Activated T-cell treated with anti-CD3 and anti-CD28 coated beads, Interleukin-2, amount 50 U/mL, for 24 hours (primary cell): ENCODE results near the gene EIF4B.

Source experiments
- DNase-seq: peaks from one replicate; pipeline ENCODE4 v3.0.0-alpha.2; 2020
- H3K27ac Mint-ChIP-seq: 2 replicates; pipeline ENCODE4 v1.8.0; 2020; ENCODE audit warnings: mild to moderate bottlenecking, mixed read lengths
- H3K27me3 Mint-ChIP-seq: 2 replicates; pipeline ENCODE4 v1.8.0; 2020; ENCODE audit warnings: mixed read lengths
- H3K36me3 Mint-ChIP-seq: 2 replicates; pipeline ENCODE4 v1.8.0; 2020; ENCODE audit warnings: low read depth, mixed read lengths
- H3K4me1 Mint-ChIP-seq: 2 replicates; pipeline ENCODE4 v1.8.0; 2020; ENCODE audit warnings: low read depth, mixed read lengths
- H3K4me3 Mint-ChIP-seq: 2 replicates; pipeline ENCODE4 v1.8.0; 2020; ENCODE audit warnings: mild to moderate bottlenecking, moderate library complexity, mixed read lengths
- H3K9me3 Mint-ChIP-seq: 2 replicates; pipeline ENCODE4 v1.8.0; 2020; ENCODE audit warnings: mixed read lengths

The EIF4B gene

DNA sequence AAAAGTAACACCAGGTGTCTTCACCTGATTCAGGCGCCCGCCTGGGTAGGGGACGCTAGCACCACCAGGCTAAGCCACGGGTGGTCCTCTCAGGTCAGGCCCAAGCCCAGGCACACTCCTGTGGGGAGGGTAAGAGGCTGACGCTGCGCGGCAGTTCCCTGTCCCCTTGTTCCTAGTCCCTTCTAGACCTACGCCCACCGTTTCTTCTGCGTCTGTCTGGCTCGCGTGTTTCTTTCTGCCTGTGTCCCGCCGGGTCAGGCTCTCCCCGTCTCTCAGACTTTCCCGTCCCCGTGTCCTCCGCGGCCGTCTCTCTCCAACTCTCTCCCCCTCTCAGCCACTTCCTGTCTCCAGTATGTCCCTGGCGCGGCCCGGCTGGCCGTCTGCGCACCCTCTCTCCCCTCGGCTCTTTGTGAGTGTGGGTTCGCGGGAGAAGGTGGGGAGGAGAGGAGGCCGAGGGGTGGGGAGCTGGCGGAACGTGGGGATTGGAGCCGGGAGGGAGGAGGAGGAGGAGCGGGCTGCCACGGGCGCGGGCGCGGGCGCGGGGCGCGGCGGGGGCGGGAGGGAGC is 40.5 kb downstream of the EIF4B start:
- Mint-ChIP-seq H3K9me3 (no peaks in the 10 kb centered on the region), H3K4me3 (peak overlapping the region; percentile 84), H3K27me3 (peaks cover 4% of the 10 kb centered on the region), H3K36me3 (peaks cover 13% of the 10 kb centered on the region), H3K4me1 (peaks cover 33% of the 10 kb centered on the region), H3K27ac (peak overlapping the region; percentile 80)
- peak; percentile 76 for DNase-seq

GRCh38 chr12:53047221-53048032 is 41.2 kb downstream of the EIF4B start:
- H3K4me1 Mint-ChIP-seq = peaks cover 33% of the 10 kb centered on the region
- peak overlapping the region; percentile 25 for H3K4me3 Mint-ChIP-seq
- peak; percentile 85 for DNase-seq
- H3K36me3 Mint-ChIP-seq = peaks cover 6% of the 10 kb centered on the region
- H3K27me3 Mint-ChIP-seq = peaks cover 4% of the 10 kb centered on the region
- H3K27ac Mint-ChIP-seq = no peak overlapping the region
- no peaks in the 10 kb centered on the region for H3K9me3 Mint-ChIP-seq

DNA sequence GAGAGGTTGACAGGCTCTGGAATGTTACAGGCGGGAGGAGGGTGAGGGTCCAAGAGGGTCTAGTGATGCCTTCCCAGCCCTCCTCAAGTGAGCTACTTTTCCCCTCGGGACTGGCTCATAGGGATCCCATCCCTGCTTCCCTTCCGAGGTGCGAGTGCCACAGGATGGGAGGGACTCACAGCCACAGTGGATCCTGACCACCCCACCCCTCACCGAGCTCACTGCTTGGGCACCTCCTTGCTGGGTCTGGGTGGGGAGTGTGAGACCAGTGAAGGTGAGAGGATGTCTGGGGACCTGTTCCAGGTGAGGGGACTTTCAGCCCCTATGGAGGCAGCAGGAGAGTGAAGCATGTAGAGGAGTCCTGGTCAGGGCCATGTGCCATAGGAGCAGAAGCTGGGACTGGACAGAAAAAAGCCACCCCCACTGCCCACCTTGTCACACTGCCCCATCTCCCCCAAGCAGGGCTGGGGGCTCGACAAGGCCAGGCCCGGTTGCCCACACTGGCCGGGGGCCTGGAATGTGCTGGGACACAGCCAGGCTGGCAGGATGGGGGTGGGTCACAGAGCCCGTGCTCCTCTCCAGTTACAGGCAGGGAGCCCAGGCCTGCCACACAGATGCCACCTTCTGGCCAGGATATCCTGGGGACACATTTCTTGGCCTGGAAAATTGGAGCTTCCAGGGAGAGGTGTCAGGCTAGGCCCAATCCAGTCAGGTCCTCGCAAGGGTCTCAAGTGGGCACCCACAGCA is 42.0 kb downstream of the EIF4B start:
- H3K27ac Mint-ChIP-seq = peak overlapping the region; percentile 71
- peak; percentile 44 for DNase-seq

DNA sequence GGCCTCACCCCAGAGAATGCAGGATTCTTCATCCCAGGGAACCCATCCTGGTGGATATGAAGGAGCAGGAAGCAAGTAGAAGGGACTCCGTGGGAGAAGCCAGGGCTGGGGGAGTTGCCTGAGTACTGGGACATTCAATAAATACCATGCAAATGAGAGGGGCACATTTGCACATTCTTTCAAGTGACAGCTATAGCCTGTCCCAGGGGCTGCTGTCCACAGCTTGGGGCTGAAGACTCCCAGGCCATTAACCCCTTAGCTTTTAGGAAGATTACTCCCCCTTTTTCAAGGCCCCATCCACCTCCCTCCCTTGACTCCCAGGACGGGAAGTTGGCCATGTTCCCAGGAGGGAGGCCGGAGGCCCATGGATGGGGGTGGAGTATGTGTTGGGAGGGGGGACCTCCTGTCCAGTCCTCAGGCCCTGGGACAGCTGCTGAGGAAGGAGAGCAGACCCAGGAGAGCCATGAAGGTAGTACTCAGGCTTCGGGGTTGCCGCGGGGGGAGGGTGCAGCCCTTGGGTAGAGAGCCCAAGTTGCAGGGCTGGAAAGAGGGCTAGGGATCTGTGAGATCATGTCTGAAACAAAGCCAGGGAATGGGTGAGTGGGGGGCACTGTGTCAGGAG is 42.6 kb downstream of the EIF4B start:
- no peak for DNase-seq
- Mint-ChIP-seq H3K27me3 (peaks cover 4% of the 10 kb centered on the region), H3K27ac (peak overlapping the region; percentile 53), H3K9me3 (no peaks in the 10 kb centered on the region), H3K4me3 (no peak overlapping the region), H3K4me1 (peaks cover 38% of the 10 kb centered on the region), H3K36me3 (no peaks in the 10 kb centered on the region)

More for the DNA sequence above, 42.0 kb downstream of the EIF4B start:
- Mint-ChIP-seq H3K9me3 (no peaks in the 10 kb centered on the region), H3K27me3 (peaks cover 4% of the 10 kb centered on the region), H3K4me3 (peak overlapping the region; percentile 25), H3K4me1 (peaks cover 33% of the 10 kb centered on the region), H3K36me3 (no peaks in the 10 kb centered on the region)

- Mint-ChIP-seq H3K36me3 (peaks cover 3% of the 10 kb centered on the region), H3K27ac (peak within 1 kb of the TSS; percentile 53), H3K4me1 (peaks cover 42% of the 10 kb centered on the region), H3K4me3 (no peak within 1 kb of the TSS), H3K27me3 (peaks cover 4% of the 10 kb centered on the region), H3K9me3 (no peaks in the 10 kb centered on the region)
- peak; percentile 33 for DNase-seq
Measured at GRCh38 chr12:53049571-53050318, 43.5 kb downstream of the EIF4B start, which contains the start of gene TNS2. TSS of gene TNS2 (plus strand) at chr12:53050065. CDS start at chr12:53050186, 121 bp downstream.

DNA sequence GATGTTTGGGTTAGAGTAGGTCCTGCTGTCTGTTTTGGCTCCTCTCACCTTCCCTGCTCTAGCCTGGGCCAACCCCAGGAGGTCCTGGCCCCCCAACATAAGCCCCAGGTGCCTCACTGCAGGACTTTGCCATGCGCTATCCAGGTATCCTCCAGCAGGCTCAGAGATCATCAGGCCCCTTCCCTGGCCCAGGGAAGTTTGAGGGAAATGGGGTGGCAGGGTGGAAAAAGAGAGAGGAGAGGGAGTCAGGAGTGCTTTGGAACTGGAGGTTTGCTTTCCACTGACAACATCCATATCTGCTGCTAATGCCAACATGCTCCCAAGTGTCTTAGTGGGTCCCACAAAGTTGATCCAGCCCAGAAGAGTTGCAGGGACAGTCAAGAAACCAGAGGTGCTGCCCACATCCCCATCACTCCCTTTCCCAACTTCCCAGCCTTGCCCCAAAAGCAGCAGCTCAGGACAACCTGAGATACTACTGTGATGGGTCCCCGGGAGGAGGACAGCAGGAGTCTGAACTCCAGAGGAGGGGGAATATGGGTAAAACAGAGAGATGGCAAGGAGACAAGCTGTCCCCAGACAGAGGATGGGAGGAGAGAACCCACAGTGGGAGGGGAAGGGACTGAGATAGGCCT is 44.3 kb downstream of the EIF4B start:
- Mint-ChIP-seq H3K36me3 (peaks cover 3% of the 10 kb centered on the region), H3K4me3 (no peak overlapping the region), H3K27ac (peak overlapping the region; percentile 16), H3K9me3 (no peaks in the 10 kb centered on the region), H3K4me1 (peaks cover 40% of the 10 kb centered on the region), H3K27me3 (peaks cover 4% of the 10 kb centered on the region)
- DNase-seq = no peak

DNA sequence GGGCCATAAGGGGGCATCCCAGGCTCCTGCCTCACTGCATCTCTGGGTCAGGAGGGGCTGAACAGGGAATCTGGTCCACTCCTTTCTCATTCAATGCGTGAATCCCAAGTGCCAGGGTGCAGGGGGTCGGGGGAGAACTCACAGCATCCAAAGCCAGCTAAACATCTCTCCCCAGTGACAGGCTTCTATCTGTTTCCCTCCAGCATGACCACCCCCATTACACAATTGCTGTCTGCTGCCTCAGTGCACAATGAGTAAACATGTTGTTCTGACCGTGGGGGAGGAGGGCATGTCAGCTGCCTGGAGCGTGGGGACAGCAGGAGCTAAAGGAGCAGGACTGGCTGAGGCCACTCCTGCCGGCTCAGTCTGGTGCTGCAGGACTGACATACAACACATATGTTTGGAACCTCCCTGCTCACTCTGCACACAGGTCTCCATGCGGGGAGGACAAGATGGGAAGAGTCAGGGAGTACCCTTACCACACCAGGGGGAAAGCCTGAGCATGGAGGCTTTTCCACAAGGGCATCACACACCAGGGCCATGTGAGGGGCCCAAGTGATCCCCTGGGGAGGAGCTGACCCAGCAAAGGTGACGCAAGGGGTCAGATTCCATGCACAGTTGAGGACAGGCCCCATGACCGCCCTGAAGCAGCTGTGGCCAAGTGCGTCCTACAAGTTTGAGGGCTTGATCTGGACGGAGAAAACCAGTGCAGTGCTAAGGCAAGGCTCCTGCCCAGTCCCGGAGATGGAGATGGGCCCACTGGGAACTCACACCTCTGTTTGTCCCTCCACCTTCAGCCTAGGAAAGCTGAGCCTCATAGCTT is 45.0 kb downstream of the EIF4B start:
- H3K4me3 Mint-ChIP-seq = no peak overlapping the region
- peak overlapping the region; percentile 60 for H3K27ac Mint-ChIP-seq
- DNase-seq = no peak
- H3K36me3 Mint-ChIP-seq = peaks cover 3% of the 10 kb centered on the region
- H3K27me3 Mint-ChIP-seq = no peaks in the 10 kb centered on the region
- H3K9me3 Mint-ChIP-seq = no peaks in the 10 kb centered on the region
- peaks cover 33% of the 10 kb centered on the region for H3K4me1 Mint-ChIP-seq

DNA sequence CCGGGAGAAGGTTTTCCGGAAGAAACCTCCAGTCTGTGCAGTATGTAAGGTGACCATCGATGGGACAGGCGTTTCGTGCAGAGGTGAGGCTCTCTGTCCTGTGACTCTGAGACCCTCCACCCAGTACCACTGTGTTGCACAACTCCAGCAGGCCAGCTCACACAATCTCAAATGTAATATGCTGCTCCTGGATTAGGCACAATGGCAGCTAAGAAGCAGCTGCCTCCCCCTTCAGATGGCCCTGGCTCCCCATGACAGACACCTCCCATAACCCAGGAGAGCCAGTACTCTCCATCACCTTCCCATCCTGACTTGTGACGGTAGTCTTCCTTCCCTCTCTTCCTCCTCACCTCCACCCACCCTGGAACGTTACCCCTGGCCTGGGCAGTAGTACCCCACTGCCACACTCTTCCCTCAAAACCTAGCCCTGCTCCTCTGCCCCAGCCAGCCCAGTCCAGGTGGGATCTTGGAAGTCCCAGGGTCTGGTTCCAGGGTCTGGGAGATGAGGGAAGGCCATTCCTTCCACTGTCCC is 45.7 kb downstream of the EIF4B start:
- no peaks in the 10 kb centered on the region for H3K9me3 Mint-ChIP-seq
- peaks cover 3% of the 10 kb centered on the region for H3K36me3 Mint-ChIP-seq
- H3K4me3 Mint-ChIP-seq = peak overlapping the region; percentile 18
- H3K27me3 Mint-ChIP-seq = no peaks in the 10 kb centered on the region
- H3K4me1 Mint-ChIP-seq = peaks cover 26% of the 10 kb centered on the region
- no peak for DNase-seq
- peak overlapping the region; percentile 69 for H3K27ac Mint-ChIP-seq

DNA sequence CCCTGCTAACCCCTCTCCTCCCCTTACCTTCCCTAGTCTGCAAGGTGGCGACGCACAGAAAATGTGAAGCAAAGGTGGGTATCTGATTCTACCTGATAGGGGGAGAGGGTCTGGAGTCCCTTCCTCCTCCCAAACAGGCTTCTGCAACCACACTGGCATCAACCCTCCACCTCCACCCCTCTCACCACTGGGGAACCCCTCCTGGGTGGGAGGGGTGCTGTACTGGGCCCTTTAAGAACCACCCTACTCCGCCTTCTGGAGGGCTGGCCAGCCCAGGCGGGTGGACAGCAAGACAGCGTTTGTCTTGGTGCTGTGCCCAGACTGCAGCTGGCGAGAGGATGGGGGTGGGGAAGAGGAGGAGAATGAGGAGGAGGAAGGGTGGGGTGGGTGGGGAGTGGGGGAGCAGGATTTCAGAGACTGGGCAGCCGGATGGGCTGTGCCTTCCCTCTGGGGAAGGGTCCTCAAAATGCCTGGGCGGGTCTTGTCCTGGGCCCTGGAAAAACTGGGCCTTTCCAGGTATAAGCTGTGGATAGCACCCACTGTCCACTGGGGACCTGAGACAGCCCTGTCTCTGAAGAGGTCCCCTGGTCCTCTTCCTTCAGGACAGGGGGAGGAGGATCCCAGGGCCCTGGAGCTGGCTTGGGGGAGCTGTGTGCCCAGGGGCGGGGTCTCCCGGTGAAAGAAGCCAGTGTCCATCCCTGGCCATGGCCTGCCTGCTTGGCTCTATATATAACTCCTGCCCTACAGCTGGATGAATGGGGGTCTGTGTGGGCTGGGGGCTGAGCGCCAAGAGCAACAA is 46.4 kb downstream of the EIF4B start:
- DNase-seq = no peak
- H3K27ac Mint-ChIP-seq = peak overlapping the region; percentile 69
- H3K9me3 Mint-ChIP-seq = no peaks in the 10 kb centered on the region
- H3K36me3 Mint-ChIP-seq = peaks cover 3% of the 10 kb centered on the region
- H3K4me3 Mint-ChIP-seq = peak overlapping the region; percentile 18
- H3K4me1 Mint-ChIP-seq = peaks cover 26% of the 10 kb centered on the region
- H3K27me3 Mint-ChIP-seq = no peaks in the 10 kb centered on the region

DNA sequence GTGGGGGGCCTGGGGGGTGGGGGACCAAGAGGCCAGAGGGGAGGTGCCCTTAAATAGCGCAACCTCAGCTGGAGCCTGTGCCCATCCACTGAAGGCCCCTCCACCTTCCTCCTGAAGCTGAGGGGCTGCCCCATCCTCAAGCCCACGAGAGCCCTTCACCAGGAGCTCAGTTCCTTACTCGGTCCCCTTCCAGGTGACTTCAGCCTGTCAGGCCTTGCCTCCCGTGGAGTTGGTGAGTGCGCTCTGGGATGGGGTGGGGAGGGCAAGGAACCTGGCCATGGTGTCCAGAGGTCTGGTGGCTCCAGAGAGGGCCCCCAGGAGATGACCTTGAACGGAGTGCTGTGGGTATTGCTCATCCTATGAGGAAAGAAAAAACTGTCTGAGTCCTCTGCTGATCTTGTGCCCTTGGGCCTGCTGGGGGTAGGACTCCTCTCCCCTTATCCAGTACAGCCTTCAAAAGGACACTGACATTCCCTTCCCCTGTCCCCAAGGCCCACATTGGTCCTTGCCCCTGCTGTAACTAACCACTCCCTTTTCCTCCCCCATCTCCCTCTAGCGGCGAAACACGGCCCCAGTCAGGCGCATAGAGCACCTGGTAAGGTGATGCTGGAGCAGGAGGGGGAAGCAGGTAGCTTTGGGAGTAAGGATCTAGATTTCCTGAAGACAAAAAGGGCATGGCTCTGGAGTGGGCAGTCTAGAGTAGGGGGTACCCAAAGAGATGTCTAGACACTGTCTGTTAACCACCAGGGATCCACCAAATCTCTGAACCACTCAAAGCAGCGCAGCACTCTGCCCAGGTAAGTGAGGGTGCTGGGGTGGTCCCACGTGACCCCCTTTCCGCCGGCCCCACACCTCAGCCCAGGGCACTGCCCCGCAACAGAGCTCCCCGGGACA is 47.2 kb downstream of the EIF4B start:
- H3K9me3 Mint-ChIP-seq = no peaks in the 10 kb centered on the region
- peaks cover 22% of the 10 kb centered on the region for H3K4me1 Mint-ChIP-seq
- H3K36me3 Mint-ChIP-seq = peaks cover 3% of the 10 kb centered on the region
- peak overlapping the region; percentile 97 for H3K27ac Mint-ChIP-seq
- no peaks in the 10 kb centered on the region for H3K27me3 Mint-ChIP-seq
- peak overlapping the region; percentile 93 for H3K4me3 Mint-ChIP-seq
- DNase-seq = peak; percentile 68

GRCh38 chr12:53054112-53054878 is 48.0 kb downstream of the EIF4B start:
- no peaks in the 10 kb centered on the region for H3K27me3 Mint-ChIP-seq
- H3K9me3 Mint-ChIP-seq = no peaks in the 10 kb centered on the region
- peak overlapping the region; percentile 97 for H3K27ac Mint-ChIP-seq
- peaks cover 3% of the 10 kb centered on the region for H3K36me3 Mint-ChIP-seq
- peak overlapping the region; percentile 93 for H3K4me3 Mint-ChIP-seq
- DNase-seq = peak; percentile 95
- peaks cover 14% of the 10 kb centered on the region for H3K4me1 Mint-ChIP-seq
